ENCODE measurements around the gene TBC1D14. TPM values are rescaled to one million over a fixed set of nuclear protein-coding genes. Genes with fewer than 3 reads are reported as not detected.

The TBC1D14 gene
- total RNA-seq, 4 donors from 2014 or later, result 39.0 to 48.4 (median 43.7) TPM

GRCh38 chr4:6902318-6903042, 7.1 kb upstream of the TBC1D14 start:
- TF ChIP-seq CTCF (IDR thresholded peaks at IDR 0.05; ENCODE audit: low read depth), result no peak

GRCh38 chr4:6905516-6906445, 3.8 kb upstream of the TBC1D14 start:
- no peak for TF ChIP-seq CTCF (IDR thresholded peaks at IDR 0.05; ENCODE audit: low read depth)

- TF ChIP-seq CTCF (IDR thresholded peaks at IDR 0.05; ENCODE audit: low read depth), result no peak
Measured at GRCh38 chr4:6907658-6908191, 1.9 kb upstream of the TBC1D14 start.

- TF ChIP-seq CTCF (IDR thresholded peaks at IDR 0.05; ENCODE audit: low read depth), result no peak
Measured at GRCh38 chr4:6908432-6909112, 1.1 kb upstream of the TBC1D14 start.

- no peak for TF ChIP-seq CTCF (IDR thresholded peaks at IDR 0.05; ENCODE audit: low read depth)
Measured at GRCh38 chr4:6909970-6910339, 329 bp downstream of the TBC1D14 start.

GRCh38 chr4:6910340-6910959, 824 bp downstream of the TBC1D14 start:
- no peak for TF ChIP-seq CTCF (IDR thresholded peaks at IDR 0.05; ENCODE audit: low read depth)

Measured in subcutaneous adipose tissue (tissue), 4 donors.